Tibial nerve (tissue), 3 donors: ENCODE data around the gene BCL7B.
"Not testable (repeated sequence)": the region's sequence is repeated elsewhere in the genome, so short reads cannot be mapped to it uniquely, and the experiment has no call there.

Experiments used
- EP300 ChIP-seq, 2 donors: sonication (generic); formaldehyde crosslinking; IDR thresholded peaks; one replicate each; pipeline ENCODE4 v1.6.1; 2017; ENCODE audit warnings: antibody characterized with exemption in 2 of 2, mild to moderate bottlenecking in 1 of 2
- POLR2A ChIP-seq, 2 donors: fragments of 450-650 bp; IDR thresholded peaks; one replicate each; pipeline ENCODE4 v1.6.1; 2017; ENCODE audit warnings: antibody characterized with exemption in 2 of 2, mild to moderate bottlenecking in 2 of 2, moderate library complexity in 2 of 2

GRCh38 chr7:73550093-73550492 lies 7.4 kb downstream of the BCL7B start:
- not testable (repeated sequence) for TF ChIP-seq EP300, POLR2A (IDR thresholded peaks at IDR 0.05)
